GM12878 (cell line): ENCODE measurements around the gene UBAC2. TPM values are rescaled to one million over a fixed set of nuclear protein-coding genes. Genes with fewer than 3 reads are reported as not detected.

ENCODE experiments used
- ATAC-seq: fragments of 200-7000 bp; cut with Tn5 transposase; 3 replicates; pipeline ENCODE4 v1.9.1; 2020; ENCODE audit warnings: mild to moderate bottlenecking, moderate library complexity
- BruUV-seq: library from RNA; stranded (reverse); fragments of 400-500 nt; replicated peaks from 2 replicates; lab custom pipeline; 2021; lab: Mats Ljungman, UMichigan
- CTCF ChIA-PET: fragments of 300-600 bp; sonication (Branson Sonifier 250); formaldehyde crosslinking; extraction: SDS; loops from one replicate; lab custom pipeline; 2021; ENCODE audit warnings: inconsistent platforms; lab: Yijun Ruan, JAX
- POLR2A ChIA-PET: fragments of 350-600 bp; formaldehyde crosslinking; extraction: SDS; loops from one replicate; lab custom pipeline; 2021; ENCODE audit warnings: inconsistent platforms; lab: Charles Lee
- RAD21 ChIA-PET: fragments of 300-600 bp; sonication (Branson Sonifier 250); formaldehyde crosslinking; loops from one replicate; lab custom pipeline; 2023; ENCODE audit warnings: antibody characterized with exemption; ENCODE audit not compliant: unreplicated experiment; lab: Charles Lee
- SMC1A ChIA-PET: fragments of 300-600 bp; sonication (Branson Sonifier 250); formaldehyde crosslinking; loops from one replicate; lab custom pipeline; 2023; ENCODE audit not compliant: unreplicated experiment, uncharacterized antibody; lab: Charles Lee
- DNase-seq: peaks from one replicate; pipeline ENCODE4 v3.0.0-alpha.2; 2011; ENCODE audit warnings: low read depth, low spot score
- FAIRE-seq: peaks from 3 replicates; lab custom pipeline; 2011; peaks lifted over from hg19 to GRCh38; lab: Jason Lieb, UNC
- H2AFZ ChIP-seq: 2 replicates; pipeline ENCODE4 v1.6.0; 2011; ENCODE audit warnings: low read depth, low read length, control low read depth; ENCODE audit not compliant: control insufficient read depth
- H3K27ac ChIP-seq: 2 replicates; pipeline ENCODE4 v1.5.1; 2011; ENCODE audit warnings: control low read depth; ENCODE audit not compliant: control insufficient read depth, insufficient read depth
- H3K27me3 ChIP-seq, 2 experiments: replicated peaks in 1 of 2; 2 replicates each; pipeline versions ENCODE4 v1.6.0 to v1.6.1; 2011; ENCODE audit warnings: low read length in 1 of 2; ENCODE audit not compliant: control insufficient read depth in 2 of 2, insufficient read depth in 2 of 2
- H3K36me3 ChIP-seq, 2 experiments: 2 replicates each; pipeline ENCODE4 v1.5.1; 2011; ENCODE audit warnings: low read length in 1 of 2; ENCODE audit not compliant: control insufficient read depth in 2 of 2, insufficient read depth in 2 of 2
- H3K4me1 ChIP-seq: 2 replicates; pipeline ENCODE4 v1.6.1; 2011; ENCODE audit warnings: mild to moderate bottlenecking, low read length, moderate library complexity, mixed read lengths; ENCODE audit not compliant: control insufficient read depth, insufficient read depth
- H3K4me2 ChIP-seq: 2 replicates; pipeline ENCODE4 v1.6.0; 2011; ENCODE audit warnings: control low read depth; ENCODE audit not compliant: control insufficient read depth, insufficient read depth
- H3K4me3 ChIP-seq: fragments of 200-600 bp; sonication (generic); 2 replicates; pipeline ENCODE4 v1.5.1; 2016
- H3K79me2 ChIP-seq: 2 replicates; pipeline ENCODE4 v1.6.0; 2011; ENCODE audit warnings: low read length; ENCODE audit not compliant: control insufficient read depth, insufficient read depth
- H3K9ac ChIP-seq: 2 replicates; pipeline ENCODE4 v1.8.0; 2011; ENCODE audit warnings: low read length, control low read depth, mixed read lengths; ENCODE audit not compliant: control insufficient read depth, insufficient read depth
- H3K9me3 ChIP-seq: replicated peaks from 3 replicates; pipeline ENCODE4 v1.5.1; 2011; ENCODE audit warnings: mild to moderate bottlenecking, low read length; ENCODE audit not compliant: control insufficient read depth, insufficient read depth
- H4K20me1 ChIP-seq: 2 replicates; pipeline ENCODE4 v1.6.0; 2011; ENCODE audit not compliant: control insufficient read depth, insufficient read depth
- BHLHE40 ChIP-seq, 2 experiments: fragments of 450-650 bp in 1 of 2; IDR thresholded peaks; 2 replicates each; pipeline ENCODE4 v1.6.1; 2011 to 2017; ENCODE audit warnings: low read depth in 2 of 2, borderline replicate concordance in 1 of 2, improper control_type of control experiment in 1 of 2, low read length in 1 of 2, mild to moderate bottlenecking in 1 of 2
- CBFB ChIP-seq: IDR thresholded peaks from 2 replicates; pipeline ENCODE4 v1.6.1; 2016; ENCODE audit warnings: antibody characterized with exemption, low read depth
- CREB1 ChIP-seq: IDR thresholded peaks from 2 replicates; pipeline ENCODE4 v1.6.1; 2012; ENCODE audit warnings: low read depth, mild to moderate bottlenecking, inconsistent platforms
- DPF2 ChIP-seq: fragments of 450-650 bp; IDR thresholded peaks from 2 replicates; pipeline ENCODE4 v1.6.1; 2017; ENCODE audit warnings: mild to moderate bottlenecking
- EED ChIP-seq: sonication (generic); IDR thresholded peaks from 2 replicates; pipeline ENCODE4 v1.6.1; 2016; ENCODE audit warnings: antibody characterized with exemption, low read depth
- EP300 ChIP-seq, 2 experiments: fragments of 150-350 bp in 1 of 2; IDR thresholded peaks; 2 replicates each; pipeline ENCODE4 v1.6.1; 2011 to 2012; ENCODE audit warnings: low read depth in 2 of 2, low read length in 2 of 2, borderline replicate concordance in 1 of 2, improper control_type of control experiment in 1 of 2, inconsistent platforms in 1 of 2; ENCODE audit not compliant: control insufficient read depth in 1 of 2
- EZH2 ChIP-seq: IDR thresholded peaks from 2 replicates; pipeline ENCODE4 v1.6.1; 2012; ENCODE audit warnings: low read depth, mild to moderate bottlenecking, control low read depth, inconsistent platforms, low read length, borderline replicate concordance; ENCODE audit not compliant: control insufficient read depth
- HDAC6 ChIP-seq: fragments of 200-600 bp; sonication (generic); IDR thresholded peaks from one replicate; pipeline ENCODE4 v1.8.0; 2017; ENCODE audit warnings: antibody characterized with exemption; ENCODE audit not compliant: unreplicated experiment
- IKZF1 ChIP-seq: fragments of 450-650 bp; conservative IDR thresholded peaks from 2 replicates; pipeline ENCODE4 v1.6.1; 2017; ENCODE audit warnings: antibody characterized with exemption, mild to moderate bottlenecking
- JUNB ChIP-seq: IDR thresholded peaks from 2 replicates; pipeline ENCODE4 v1.6.1; 2016; ENCODE audit warnings: antibody characterized with exemption, mild to moderate bottlenecking
- MEF2B ChIP-seq: fragments of 450-650 bp; IDR thresholded peaks from 2 replicates; pipeline ENCODE4 v1.6.1; 2018; ENCODE audit warnings: mild to moderate bottlenecking, moderate library complexity; ENCODE audit not compliant: partially characterized antibody, poor library complexity, severe bottlenecking
- MTA2 ChIP-seq: fragments of 450-650 bp; IDR thresholded peaks from 2 replicates; pipeline ENCODE4 v1.6.1; 2016; ENCODE audit warnings: low read depth, mild to moderate bottlenecking, moderate library complexity
- NBN ChIP-seq: fragments of 450-650 bp; IDR thresholded peaks from 2 replicates; pipeline ENCODE4 v1.6.1; 2016
- NR2F1 ChIP-seq: fragments of 450-650 bp; conservative IDR thresholded peaks from 2 replicates; pipeline ENCODE4 v1.6.1; 2017; ENCODE audit warnings: mild to moderate bottlenecking
- POU2F2 ChIP-seq: IDR thresholded peaks from 3 replicates; pipeline ENCODE4 v1.6.1; 2011; ENCODE audit warnings: low read depth, mild to moderate bottlenecking, low read length, borderline replicate concordance
- TCF12 ChIP-seq: IDR thresholded peaks from 2 replicates; pipeline ENCODE4 v1.6.1; 2011; ENCODE audit warnings: low read depth, mild to moderate bottlenecking, low read length
- TCF3 ChIP-seq: IDR thresholded peaks from 2 replicates; pipeline ENCODE4 v1.6.1; 2012; ENCODE audit warnings: low read depth, mild to moderate bottlenecking, low read length, borderline replicate concordance; ENCODE audit not compliant: insufficient read depth
- in situ Hi-C: fragments of 300-500 bp; cut with MboI; formaldehyde crosslinking; loops from 9 replicates; pipeline ENCODE4 v1.14.3; 2018; ENCODE audit warnings: mixed read lengths
- intact Hi-C: fragments of 100-400 bp; cut with micrococcal nuclease; formaldehyde crosslinking; loops from one replicate; pipeline ENCODE4 v1.14.2; 2022; ENCODE audit not compliant: unreplicated experiment
- polyA plus RNA-seq, 11 experiments: library from polyadenylated mRNA; depleted of rRNA in 4 of 11; unstranded in 6 of 11; stranded (reverse) in 5 of 11; fragments of >200 nt; fragmentation: Nextera tagmentation in 4 of 11; fragmentation: Illumina TruSeq in 1 of 11; extraction: Ambion mirVana in 4 of 11; extraction: Trizol in 1 of 11; gene quantifications; 1 replicate in 1 of 11; 2 replicates in 10 of 11; pipeline versions ENCODE4 v1.2.1 to v1.2.3, GENCODE V29; 2011 to 2016; ENCODE audit warnings: inconsistent platforms in 2 of 11, missing spikeins in 2 of 11, low read depth in 1 of 11
- total RNA-seq, 4 experiments: library from RNA; depleted of rRNA in 3 of 4; stranded (reverse); fragments of >200 nt in 3 of 4; fragmentation: Illumina TruSeq in 1 of 4; extraction: Trizol in 1 of 4; gene quantifications; 2 replicates each; pipeline versions ENCODE4 v1.2.1 to v1.2.3, GENCODE V29; 2013 to 2021
- TF ChIP-seq, protein P1 (sequence below): fragments of 450-650 bp; IDR thresholded peaks from 2 replicates; pipeline ENCODE4 v1.6.1; 2016; ENCODE audit warnings: mild to moderate bottlenecking
- TF ChIP-seq, protein P2 (sequence below): fragments of 450-650 bp; formaldehyde crosslinking; IDR thresholded peaks from 2 replicates; pipeline ENCODE4 v1.4.0; 2022; ENCODE audit warnings: mild to moderate bottlenecking, moderate library complexity

The UBAC2 gene
- total and polyA plus RNA-seq, 10 of the 15 experiments (the other 5 are each of a cell fraction or from before 2014, with no cell fraction given) = 3.0 to 54.6 (median 17.4) TPM

DNA sequence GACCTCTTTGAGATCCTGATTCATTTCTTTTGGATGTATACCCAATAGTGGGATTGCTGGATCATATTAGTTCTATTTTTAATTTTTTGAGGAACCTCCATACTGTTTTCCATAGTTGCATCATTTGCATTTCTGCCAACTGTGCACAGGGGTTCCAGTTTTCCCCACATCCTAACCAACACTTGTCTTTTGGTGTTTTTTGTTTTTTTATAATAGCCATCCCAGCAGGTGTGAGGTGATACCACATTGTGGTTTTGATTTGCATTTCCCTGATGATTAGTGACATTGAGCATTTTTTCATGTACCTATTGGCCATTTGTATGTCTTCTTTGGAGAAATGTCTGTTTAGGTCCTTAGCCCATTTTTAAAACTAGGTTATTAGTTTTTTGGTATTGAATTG lies 125.4 kb downstream of the UBAC2 start:
- Histone ChIP-seq H3K9ac (no peak overlapping the region), H3K4me2 (peak overlapping the region; percentile 5), H3K4me1 (peaks cover 48% of the 10 kb centered on the region), H3K27ac (no peak overlapping the region), H3K4me3 (no peak overlapping the region), H4K20me1 (no peaks in the 10 kb centered on the region), H3K27me3 (no peaks in the 10 kb centered on the region), H3K36me3 (no peaks in the 10 kb centered on the region; a peak in 2 of 4 replicates), H2AFZ (no peak overlapping the region), H3K79me2 (peaks cover 6% of the 10 kb centered on the region), H3K9me3 (no peaks in the 10 kb centered on the region; the same call in 1 of the 3 replicates)
- ChIA-PET POLR2A (interaction anchor here (1.6 to 4.7 kb wide), 2 partner anchors 19 to 29 kb away, joined by 5 to 29 read pairs; partner anchors contain the start of gene GPR183), RAD21 (interaction anchor here (0.8 to 5.4 kb wide), 9 partner anchors 9 to 57 kb away, joined by 3 to 56 read pairs (median 4); partner anchors contain the start of gene GPR183), SMC1A (interaction anchor here (1.0 to 5.8 kb wide), 7 partner anchors 8 to 62 kb away, joined by 3 to 84 read pairs (median 20); partner anchors contain the start of gene GPR183), CTCF (interaction anchor here (1.0 to 2.6 kb wide), 6 partner anchors 9 to 111 kb away, joined by 4 to 14 read pairs (median 5); no protein-coding TSS in a partner anchor)
- in situ Hi-C loops (no loop called here), intact Hi-C loops (no loop called here)
- no TSS peak for BruUV-seq
- ATAC-seq (0 out of 3 replicates have a peak, but pooled peaks have one; percentile 9), FAIRE-seq (peak; percentile 73), DNase-seq (no peak)
- TF ChIP-seq DPF2 (peak; percentile 54; the same call in 1 of the 2 replicates), TCF12 (0 out of 2 replicates have a peak, but pooled peaks have one; percentile 39), CBFB (peak; percentile 58; the same call in 1 of the 2 replicates), JUNB (0 out of 2 replicates have a peak, but pooled peaks have one; percentile 9), NBN (0 out of 2 replicates have a peak, but pooled peaks have one; percentile 22), EZH2 (0 out of 2 replicates have a peak, but pooled peaks have one; percentile 56), CREB1 (peak; percentile 19; the same call in 1 of the 2 replicates), NR2F1 (no peak), MTA2 (peak; percentile 68), EP300 (IDR thresholded peaks at IDR 0.05; ENCODE audit: borderline replicate concordance in 1 of 2, control insufficient read depth in 1 of 2, low read depth in 2 of 2, low read length in 2 of 2) (no peak), TCF3 (0 out of 2 replicates have a peak, but pooled peaks have one; percentile 53), HDAC6 (no peak), EED (peak; percentile 70), IKZF1 (peak; percentile 75), BHLHE40 (IDR thresholded peaks at IDR 0.05; ENCODE audit: borderline replicate concordance in 1 of 2, low read depth in 2 of 2, low read length in 1 of 2) (peak in 1 of 2 experiments; percentile 51; a peak in 2 of 4 replicates), MEF2B (peak; percentile 41), POU2F2 (peak; percentile 91; the same call in 2 of the 3 replicates)
- TF ChIP-seq, protein P1, sequence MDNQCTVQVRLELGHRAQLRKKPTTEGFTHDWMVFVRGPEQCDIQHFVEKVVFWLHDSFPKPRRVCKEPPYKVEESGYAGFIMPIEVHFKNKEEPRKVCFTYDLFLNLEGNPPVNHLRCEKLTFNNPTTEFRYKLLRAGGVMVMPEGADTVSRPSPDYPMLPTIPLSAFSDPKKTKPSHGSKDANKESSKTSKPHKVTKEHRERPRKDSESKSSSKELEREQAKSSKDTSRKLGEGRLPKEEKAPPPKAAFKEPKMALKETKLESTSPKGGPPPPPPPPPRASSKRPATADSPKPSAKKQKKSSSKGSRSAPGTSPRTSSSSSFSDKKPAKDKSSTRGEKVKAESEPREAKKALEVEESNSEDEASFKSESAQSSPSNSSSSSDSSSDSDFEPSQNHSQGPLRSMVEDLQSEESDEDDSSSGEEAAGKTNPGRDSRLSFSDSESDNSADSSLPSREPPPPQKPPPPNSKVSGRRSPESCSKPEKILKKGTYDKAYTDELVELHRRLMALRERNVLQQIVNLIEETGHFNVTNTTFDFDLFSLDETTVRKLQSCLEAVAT = 0 out of 2 replicates have a peak, but pooled peaks have one; percentile 43
- TF ChIP-seq, protein P2, sequence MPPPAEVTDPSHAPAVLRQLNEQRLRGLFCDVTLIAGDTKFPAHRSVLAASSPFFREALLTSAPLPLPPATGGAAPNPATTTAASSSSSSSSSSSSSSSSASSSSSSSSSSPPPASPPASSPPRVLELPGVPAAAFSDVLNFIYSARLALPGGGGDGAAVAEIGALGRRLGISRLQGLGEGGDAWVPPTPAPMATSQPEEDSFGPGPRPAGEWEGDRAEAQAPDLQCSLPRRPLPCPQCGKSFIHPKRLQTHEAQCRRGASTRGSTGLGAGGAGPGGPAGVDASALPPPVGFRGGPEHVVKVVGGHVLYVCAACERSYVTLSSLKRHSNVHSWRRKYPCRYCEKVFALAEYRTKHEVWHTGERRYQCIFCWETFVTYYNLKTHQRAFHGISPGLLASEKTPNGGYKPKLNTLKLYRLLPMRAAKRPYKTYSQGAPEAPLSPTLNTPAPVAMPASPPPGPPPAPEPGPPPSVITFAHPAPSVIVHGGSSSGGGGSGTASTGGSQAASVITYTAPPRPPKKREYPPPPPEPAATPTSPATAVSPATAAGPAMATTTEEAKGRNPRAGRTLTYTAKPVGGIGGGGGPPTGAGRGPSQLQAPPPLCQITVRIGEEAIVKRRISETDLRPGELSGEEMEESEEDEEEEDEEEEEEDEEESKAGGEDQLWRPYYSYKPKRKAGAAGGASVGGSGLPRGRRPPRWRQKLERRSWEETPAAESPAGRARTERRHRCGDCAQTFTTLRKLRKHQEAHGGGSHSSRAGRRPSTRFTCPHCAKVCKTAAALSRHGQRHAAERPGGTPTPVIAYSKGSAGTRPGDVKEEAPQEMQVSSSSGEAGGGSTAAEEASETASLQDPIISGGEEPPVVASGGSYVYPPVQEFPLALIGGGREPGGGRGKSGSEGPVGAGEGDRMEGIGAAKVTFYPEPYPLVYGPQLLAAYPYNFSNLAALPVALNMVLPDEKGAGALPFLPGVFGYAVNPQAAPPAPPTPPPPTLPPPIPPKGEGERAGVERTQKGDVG (CRISPR knock-in tag) = no peak
